B cell (primary cell): Measurements from ENCODE around the gene CLCNKB. TPM values are rescaled to one million over a fixed set of nuclear protein-coding genes. Genes with fewer than 3 reads are reported as not detected.
A peak's percentile ranks its signal among the peaks of the same experiment; 100 is the strongest.

Experiments
- ATAC-seq: fragments of 200-7000 bp; cut with Tn5 transposase; one replicate; pipeline ENCODE4 v1.10.0; 2021; ENCODE audit warnings: low read depth, mild to moderate bottlenecking, moderate number of reproducible peaks, moderate library complexity
- CTCF ChIA-PET: fragments of 350-600 bp; sonication (Branson Sonifier 250); formaldehyde crosslinking; loops from one replicate; lab custom pipeline; 2021; ENCODE audit warnings: antibody characterized with exemption, inconsistent platforms; lab: Charles Lee
- POLR2A ChIA-PET: fragments of 350-600 bp; sonication (Branson Sonifier 250); formaldehyde crosslinking; loops from one replicate; lab custom pipeline; 2021; ENCODE audit warnings: antibody characterized with exemption; lab: Charles Lee
- DNase-seq: peaks from one replicate; pipeline ENCODE4 v3.0.0; 2013
- H2AFZ ChIP-seq: 2 replicates; pipeline ENCODE4 v1.6.1; 2012; ENCODE audit warnings: mild to moderate bottlenecking, low read depth, low read length; ENCODE audit not compliant: insufficient read depth, poor library complexity, severe bottlenecking
- H3K27ac ChIP-seq, 2 donors: 1 replicate in 1 of 2; 2 replicates in 1 of 2; pipeline ENCODE4 v1.5.1; 2012 to 2013; ENCODE audit warnings: low read length in 2 of 2, mild to moderate bottlenecking in 2 of 2, moderate library complexity in 1 of 2
- H3K27me3 ChIP-seq, 4 experiments: fragments of 200-600 bp in 1 of 4; sonication (generic) in 1 of 4; replicated peaks in 1 of 4; 1 replicate in 2 of 4; 2 replicates in 2 of 4; pipeline versions ENCODE4 v1.6.1 to v1.7.0; 2013 to 2016; ENCODE audit warnings: low read length in 3 of 4, mild to moderate bottlenecking in 2 of 4, mixed read lengths in 1 of 4, moderate library complexity in 1 of 4; ENCODE audit not compliant: insufficient read depth in 4 of 4, control insufficient read depth in 3 of 4; ENCODE audit errors: control extremely low read depth in 1 of 4
- H3K36me3 ChIP-seq, 2 experiments: replicated peaks in 1 of 2; 1 replicate in 1 of 2; 2 replicates in 1 of 2; pipeline versions ENCODE4 v1.6.1 to v1.7.1; 2013; ENCODE audit warnings: low read length in 1 of 2; ENCODE audit not compliant: insufficient read depth in 2 of 2, control insufficient read depth in 1 of 2; ENCODE audit errors: control extremely low read depth in 1 of 2, extremely low read depth in 1 of 2
- H3K4me1 ChIP-seq, 2 donors: fragments of 200-600 bp in 1 of 2; sonication (generic) in 1 of 2; 1 replicate in 1 of 2; 2 replicates in 1 of 2; pipeline versions ENCODE4 v1.5.1 to v1.6.1; 2013 to 2017; ENCODE audit warnings: low read length in 2 of 2; ENCODE audit not compliant: control insufficient read depth in 2 of 2, insufficient read depth in 2 of 2
- H3K4me2 ChIP-seq: replicated peaks from 2 replicates; pipeline ENCODE3; 2012; ENCODE audit warnings: mild to moderate bottlenecking, low read depth, low read length; ENCODE audit not compliant: poor library complexity, severe bottlenecking
- H3K4me3 ChIP-seq, 5 experiments: fragments of 200-600 bp in 1 of 5; sonication (generic) in 1 of 5; 1 replicate in 3 of 5; 2 replicates in 2 of 5; pipeline versions ENCODE4 v1.5.1 to v1.7.0; 2011 to 2016; ENCODE audit warnings: low read length in 4 of 5, mild to moderate bottlenecking in 4 of 5, low read depth in 2 of 5, control low read depth in 1 of 5, moderate library complexity in 1 of 5; ENCODE audit not compliant: insufficient read depth in 1 of 5; ENCODE audit errors: control extremely low read depth in 1 of 5, extremely low read depth in 1 of 5
- H3K79me2 ChIP-seq: fragments of 200-600 bp; sonication (generic); one replicate; pipeline ENCODE4 v1.6.0; 2016; ENCODE audit warnings: low read length; ENCODE audit not compliant: control insufficient read depth, insufficient read depth
- H3K9ac ChIP-seq: fragments of 200-600 bp; sonication (generic); 2 replicates; pipeline ENCODE4 v1.6.1; 2017; ENCODE audit warnings: mild to moderate bottlenecking, low read length, moderate library complexity
- H3K9me3 ChIP-seq, 3 donors: one replicate each; pipeline versions ENCODE4 v1.6.1 to v1.7.1; 2013; ENCODE audit warnings: low read length in 2 of 3; ENCODE audit not compliant: control insufficient read depth in 2 of 3, insufficient read depth in 1 of 3; ENCODE audit errors: control extremely low read depth in 1 of 3
- H4K20me1 ChIP-seq: 2 replicates; pipeline ENCODE4 v1.6.0; 2012; ENCODE audit warnings: mild to moderate bottlenecking, low read length; ENCODE audit not compliant: insufficient read depth, control insufficient read depth, poor library complexity, severe bottlenecking
- H3K27ac Mint-ChIP-seq: one replicate; pipeline ENCODE4 v1.8.0; 2021; ENCODE audit warnings: mixed read lengths
- H3K27me3 Mint-ChIP-seq: one replicate; pipeline ENCODE4 v1.8.0; 2021; ENCODE audit warnings: mixed read lengths
- H3K4me1 Mint-ChIP-seq: one replicate; pipeline ENCODE4 v1.8.0; 2021; ENCODE audit warnings: mixed read lengths
- H3K4me3 Mint-ChIP-seq: one replicate; pipeline ENCODE4 v1.8.0; 2021; ENCODE audit warnings: mixed read lengths
- H3K9me3 Mint-ChIP-seq: one replicate; pipeline ENCODE4 v1.8.0; 2022; ENCODE audit warnings: mixed read lengths; ENCODE audit not compliant: insufficient read depth
- EZH2 ChIP-seq: IDR thresholded peaks from 2 replicates; pipeline ENCODE4 v1.6.1; 2012; ENCODE audit warnings: borderline replicate concordance, low read depth, mild to moderate bottlenecking, moderate library complexity, low read length; ENCODE audit not compliant: insufficient read depth, poor library complexity, severe bottlenecking
- WGBS: methylation state at CpG from one replicate; pipeline ENCODE4 v1.1.5; 2013; ENCODE audit warnings: missing lambda C conversion rate; ENCODE audit not compliant: insufficient coverage; 5-methylcytosine and 5-hydroxymethylcytosine counted together
- intact Hi-C: fragments of 100-400 bp; cut with micrococcal nuclease; formaldehyde crosslinking; loops from one replicate; pipeline ENCODE4 v1.10.0; 2022
- polyA plus RNA-seq: library from polyadenylated mRNA; depleted of rRNA; stranded (reverse); fragments of >200 nt; gene quantifications from 2 replicates; pipeline ENCODE4 v1.2.3, GENCODE V29; 2012
- total RNA-seq, 2 donors: library from RNA; stranded (reverse); fragments of 120-200 nt in 1 of 2; gene quantifications; 1 replicate in 1 of 2; 2 replicates in 1 of 2; pipeline versions ENCODE4 v1.2.3 to v1.2.4, GENCODE V29; 2013 to 2022
- TF ChIP-seq, protein P1 (sequence below): fragments of 200-600 bp; IDR thresholded peaks from one replicate; pipeline ENCODE4 v1.8.0; 2022; ENCODE audit warnings: antibody characterized with exemption, mild to moderate bottlenecking

The CLCNKB gene
- total and polyA plus RNA-seq, 2 donors (not counting 1 experiment from before 2014, with no cell fraction given) = not detected

GRCh38 chr1:16013908-16014258 is 29.7 kb upstream of the CLCNKB start:
- Histone ChIP-seq H3K9ac (no peak overlapping the region), H3K9me3 (no peaks in the 10 kb centered on the region), H3K79me2 (no peaks in the 10 kb centered on the region), H3K4me1 (peaks cover 18 to 32% of the 10 kb centered on the region in 2 donors), H3K27me3 (no peaks in the 10 kb centered on the region), H4K20me1 (no peaks in the 10 kb centered on the region), H3K27ac (no peak overlapping the region), H3K36me3 (no peaks in the 10 kb centered on the region), H3K4me3 (no peak overlapping the region), H2AFZ (no peak overlapping the region), H3K4me2 (no peak overlapping the region)
- no peak for TF ChIP-seq EZH2
- TF ChIP-seq, protein P1, sequence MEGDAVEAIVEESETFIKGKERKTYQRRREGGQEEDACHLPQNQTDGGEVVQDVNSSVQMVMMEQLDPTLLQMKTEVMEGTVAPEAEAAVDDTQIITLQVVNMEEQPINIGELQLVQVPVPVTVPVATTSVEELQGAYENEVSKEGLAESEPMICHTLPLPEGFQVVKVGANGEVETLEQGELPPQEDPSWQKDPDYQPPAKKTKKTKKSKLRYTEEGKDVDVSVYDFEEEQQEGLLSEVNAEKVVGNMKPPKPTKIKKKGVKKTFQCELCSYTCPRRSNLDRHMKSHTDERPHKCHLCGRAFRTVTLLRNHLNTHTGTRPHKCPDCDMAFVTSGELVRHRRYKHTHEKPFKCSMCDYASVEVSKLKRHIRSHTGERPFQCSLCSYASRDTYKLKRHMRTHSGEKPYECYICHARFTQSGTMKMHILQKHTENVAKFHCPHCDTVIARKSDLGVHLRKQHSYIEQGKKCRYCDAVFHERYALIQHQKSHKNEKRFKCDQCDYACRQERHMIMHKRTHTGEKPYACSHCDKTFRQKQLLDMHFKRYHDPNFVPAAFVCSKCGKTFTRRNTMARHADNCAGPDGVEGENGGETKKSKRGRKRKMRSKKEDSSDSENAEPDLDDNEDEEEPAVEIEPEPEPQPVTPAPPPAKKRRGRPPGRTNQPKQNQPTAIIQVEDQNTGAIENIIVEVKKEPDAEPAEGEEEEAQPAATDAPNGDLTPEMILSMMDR = no peak
- Mint-ChIP-seq H3K27me3 (no peaks in the 10 kb centered on the region), H3K4me1 (peaks cover 28% of the 10 kb centered on the region), H3K9me3 (no peaks in the 10 kb centered on the region), H3K27ac (peak overlapping the region; percentile 20), H3K4me3 (peak overlapping the region; percentile 74)
- ChIA-PET POLR2A (no interaction called here), CTCF (interaction anchor here (0.9 to 1.8 kb wide), 2 partner anchors 9 to 200 kb away, joined by 3 to 7 read pairs; no protein-coding TSS in a partner anchor)
- no CpG with 5 or more reads among the region's 4 CpGs for WGBS
- intact Hi-C loops = no loop called here
- no peak for DNase-seq
- no peak for ATAC-seq

DNA sequence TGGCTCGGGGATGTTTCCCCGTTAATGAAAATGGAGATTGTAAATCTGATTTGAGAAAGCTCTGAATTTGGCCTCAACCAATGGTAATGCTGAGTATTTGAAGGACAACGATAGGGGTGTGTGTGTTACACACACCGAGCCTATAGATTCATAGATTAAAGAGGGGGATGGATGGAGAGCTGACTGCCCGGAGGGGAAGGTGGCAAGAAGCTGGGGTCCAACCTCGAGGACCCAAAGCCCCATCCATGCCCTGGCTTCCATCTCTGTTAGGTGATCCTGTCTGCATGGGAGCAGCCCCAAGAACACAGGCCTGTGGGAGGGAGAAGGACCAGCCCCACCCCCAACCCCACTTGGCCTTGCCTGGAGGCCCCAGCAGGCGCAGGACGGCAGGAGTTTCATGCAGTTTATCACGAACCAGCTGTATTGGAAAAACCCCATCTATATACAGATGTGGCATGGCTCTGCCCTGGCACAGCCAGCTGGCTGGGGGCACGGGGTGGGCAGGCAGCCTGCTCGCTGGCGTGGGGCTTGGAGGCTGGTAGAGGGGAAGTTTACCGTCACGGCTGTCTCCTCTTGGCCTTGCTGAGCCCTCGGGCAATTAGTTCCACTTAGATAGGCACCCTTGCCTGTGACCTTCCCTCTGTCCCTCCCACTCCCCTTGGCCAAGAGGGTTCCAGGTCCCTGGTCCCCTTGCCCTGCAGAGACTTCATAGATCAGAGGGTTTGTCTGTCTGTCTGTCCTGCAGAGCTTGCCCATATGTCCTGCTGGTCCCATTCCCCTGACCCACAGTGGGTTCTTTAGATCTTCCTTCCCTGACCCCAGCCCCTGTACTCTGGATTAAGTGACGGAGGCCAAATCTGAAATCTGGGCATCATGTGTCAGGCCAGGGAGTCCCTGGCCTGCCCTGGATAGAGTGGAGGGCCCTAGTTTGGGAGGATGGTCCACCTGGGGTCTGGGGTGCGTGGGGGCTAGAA is 28.8 kb upstream of the CLCNKB start:
- H3K4me3 ChIP-seq = no peak overlapping the region
- WGBS = 60% methylated on average over 10 of the region's 17 CpGs
- H3K36me3 ChIP-seq = no peaks in the 10 kb centered on the region
- H4K20me1 ChIP-seq = no peaks in the 10 kb centered on the region
- Mint-ChIP-seq H3K4me1 (peaks cover 28% of the 10 kb centered on the region), H3K27ac (peak overlapping the region; percentile 76), H3K9me3 (no peaks in the 10 kb centered on the region), H3K4me3 (peak overlapping the region; percentile 40), H3K27me3 (no peaks in the 10 kb centered on the region)
- no peaks in the 10 kb centered on the region for H3K9me3 ChIP-seq
- H3K79me2 ChIP-seq = no peaks in the 10 kb centered on the region
- H3K9ac ChIP-seq = no peak overlapping the region
- intact Hi-C loops = no loop called here
- no peak for TF ChIP-seq EZH2
- H2AFZ ChIP-seq = no peak overlapping the region
- ChIA-PET CTCF (interaction anchor here (0.9 to 1.8 kb wide), 2 partner anchors 10 to 201 kb away, joined by 3 to 7 read pairs; no protein-coding TSS in a partner anchor), POLR2A (interaction anchor here (0.6 kb wide), 3 partner anchors 31 to 351 kb away, joined by 4 to 8 read pairs (median 4); no protein-coding TSS in a partner anchor)
- peak overlapping the region; percentile 43 for H3K4me2 ChIP-seq
- ATAC-seq = peak; percentile 49
- peak; percentile 61 for DNase-seq
- H3K27ac ChIP-seq = no peak overlapping the region
- H3K4me1 ChIP-seq = peaks cover 18 to 32% of the 10 kb centered on the region in 2 donors
- H3K27me3 ChIP-seq = no peaks in the 10 kb centered on the region
